ENCODE results near the gene BMPER. TPM values are rescaled to one million over a fixed set of nuclear protein-coding genes. Genes with fewer than 3 reads are reported as not detected.

Gene BMPER
- total RNA-seq, 1 donor from 2014 or later: 10.2 TPM

- Mint-ChIP-seq H3K27me3 (peaks cover 6% of the 10 kb centered on the region), H3K4me1 (ENCODE audit: unreplicated experiment) (peaks cover 12% of the 10 kb centered on the region), H3K4me3 (no peak overlapping the region), H3K9me3 (peaks cover 7% of the 10 kb centered on the region), H3K36me3 (no peaks in the 10 kb centered on the region), H3K27ac (no peak overlapping the region)
- no peak for DNase-seq (ENCODE audit: extremely low spot score, unreplicated experiment)
- TF ChIP-seq CTCF (conservative IDR thresholded peaks at IDR 0.05): no peak
Measured at GRCh38 chr7:33870120-33870519, 35.2 kb upstream of the BMPER start.

- DNase-seq (ENCODE audit: extremely low spot score, unreplicated experiment): no peak
- H3K36me3 Mint-ChIP-seq: no peaks in the 10 kb centered on the region
- no peak overlapping the region for H3K27ac Mint-ChIP-seq
- TF ChIP-seq CTCF (conservative IDR thresholded peaks at IDR 0.05): no peak
- H3K4me1 Mint-ChIP-seq (ENCODE audit: unreplicated experiment): peaks cover 12% of the 10 kb centered on the region
- H3K9me3 Mint-ChIP-seq: peaks cover 7% of the 10 kb centered on the region
- H3K4me3 Mint-ChIP-seq: no peak overlapping the region
- H3K27me3 Mint-ChIP-seq: peaks cover 6% of the 10 kb centered on the region
Measured at GRCh38 chr7:33872870-33873269, 32.5 kb upstream of the BMPER start.

GRCh38 chr7:33873518-33873917 is 31.8 kb upstream of the BMPER start:
- Mint-ChIP-seq H3K27me3 (peaks cover 6% of the 10 kb centered on the region), H3K9me3 (peaks cover 7% of the 10 kb centered on the region), H3K4me3 (no peak overlapping the region), H3K36me3 (no peaks in the 10 kb centered on the region), H3K27ac (no peak overlapping the region), H3K4me1 (ENCODE audit: unreplicated experiment) (peaks cover 12% of the 10 kb centered on the region)
- DNase-seq (ENCODE audit: extremely low spot score, unreplicated experiment): no peak
- no peak for TF ChIP-seq CTCF (conservative IDR thresholded peaks at IDR 0.05)

- DNase-seq (ENCODE audit: extremely low spot score, unreplicated experiment): no peak
- Mint-ChIP-seq H3K4me1 (ENCODE audit: unreplicated experiment) (peaks cover 12% of the 10 kb centered on the region), H3K27ac (no peak overlapping the region), H3K27me3 (peaks cover 6% of the 10 kb centered on the region), H3K4me3 (no peak overlapping the region), H3K36me3 (no peaks in the 10 kb centered on the region), H3K9me3 (peaks cover 7% of the 10 kb centered on the region)
- no peak for TF ChIP-seq CTCF (conservative IDR thresholded peaks at IDR 0.05)
Measured at GRCh38 chr7:33873981-33874750, 31.2 kb upstream of the BMPER start.

GRCh38 chr7:33874943-33875342 is 30.4 kb upstream of the BMPER start:
- no peaks in the 10 kb centered on the region for H3K36me3 Mint-ChIP-seq
- H3K4me1 Mint-ChIP-seq (ENCODE audit: unreplicated experiment): peaks cover 10% of the 10 kb centered on the region
- DNase-seq (ENCODE audit: extremely low spot score, unreplicated experiment): no peak
- H3K4me3 Mint-ChIP-seq: no peak overlapping the region
- no peak for TF ChIP-seq CTCF (conservative IDR thresholded peaks at IDR 0.05)
- no peak overlapping the region for H3K27ac Mint-ChIP-seq
- H3K9me3 Mint-ChIP-seq: peaks cover 4% of the 10 kb centered on the region
- peaks cover 6% of the 10 kb centered on the region for H3K27me3 Mint-ChIP-seq
